GM19324 (cell line): ENCODE measurements around the gene STT3B.

ENCODE experiments used
- ATAC-seq: cut with Tn5 transposase; IDR thresholded peaks from one replicate; pipeline ENCODE4 v1.9.1; 2021; ENCODE audit warnings: mild to moderate bottlenecking, moderate library complexity; ENCODE audit not compliant: unreplicated experiment, low FRiP score

Gene STT3B

GRCh38 chr3:31546162-31546561 lies 13.4 kb downstream of the STT3B start:
- ATAC-seq, result no peak

DNA sequence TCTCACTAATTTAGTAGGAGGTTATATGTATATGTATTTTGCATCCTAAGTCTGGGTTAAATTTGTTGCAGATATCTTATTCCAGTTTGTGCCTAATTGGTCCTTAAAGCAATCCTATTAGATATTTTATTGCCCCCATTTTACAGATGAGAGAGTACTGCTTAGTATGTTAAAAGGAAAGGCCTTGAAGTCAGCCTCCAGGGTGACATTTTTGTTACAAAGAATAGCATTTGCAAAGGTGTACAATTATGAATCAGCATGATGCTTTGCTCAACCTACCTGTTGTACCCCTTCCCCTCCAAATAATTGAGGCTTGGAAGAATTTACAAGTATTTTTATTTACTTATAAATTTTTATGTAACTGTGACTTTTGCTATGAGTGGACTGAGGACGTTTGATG lies 14.0 kb downstream of the STT3B start:
- ATAC-seq, result no peak

GRCh38 chr3:31550452-31551251 lies 17.9 kb downstream of the STT3B start:
- ATAC-seq, result no peak

- ATAC-seq, result no peak
Measured at GRCh38 chr3:31551646-31552045, 18.9 kb downstream of the STT3B start.

DNA sequence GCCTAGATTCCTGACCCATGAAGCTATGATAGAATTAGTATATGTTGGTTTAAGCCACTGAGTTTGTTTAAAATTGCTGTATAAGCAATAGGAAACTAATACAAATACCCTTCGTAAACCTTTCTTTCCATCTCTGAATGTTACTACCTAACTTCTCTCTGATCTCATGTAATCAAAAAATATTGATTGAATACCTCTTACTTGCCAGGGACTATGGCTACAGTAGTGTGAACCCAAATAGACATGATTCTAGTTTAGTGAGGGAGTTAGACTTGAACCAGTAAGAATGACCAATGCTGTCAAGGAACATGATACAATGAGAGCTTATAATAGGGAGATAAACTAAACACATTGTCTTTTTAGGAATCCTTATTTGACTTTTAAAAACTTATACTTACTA lies 19.4 kb downstream of the STT3B start:
- ATAC-seq, result no peak

DNA sequence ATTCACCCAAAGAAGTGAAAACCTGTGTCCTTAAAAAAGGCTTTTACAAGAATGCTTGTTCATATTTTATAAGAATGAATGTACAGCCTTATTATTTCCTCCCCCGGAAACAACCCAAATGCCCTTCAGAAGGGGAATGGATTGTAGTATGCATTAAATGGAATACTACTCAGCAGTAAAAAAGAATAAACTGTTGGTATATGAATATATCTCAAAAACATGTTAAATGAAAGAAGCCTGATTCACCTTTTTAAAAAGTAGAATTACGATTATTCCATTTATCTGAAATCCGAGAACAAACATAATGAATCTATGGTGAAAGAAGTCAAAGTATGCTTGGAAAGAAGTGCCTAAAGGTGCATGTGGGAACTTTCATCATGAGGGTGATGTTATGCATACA lies 20.5 kb downstream of the STT3B start:
- no peak for ATAC-seq

GRCh38 chr3:31555204-31555603 lies 22.5 kb downstream of the STT3B start:
- no peak for ATAC-seq

GRCh38 chr3:31559872-31560534 lies 27.3 kb downstream of the STT3B start:
- no peak for ATAC-seq

DNA sequence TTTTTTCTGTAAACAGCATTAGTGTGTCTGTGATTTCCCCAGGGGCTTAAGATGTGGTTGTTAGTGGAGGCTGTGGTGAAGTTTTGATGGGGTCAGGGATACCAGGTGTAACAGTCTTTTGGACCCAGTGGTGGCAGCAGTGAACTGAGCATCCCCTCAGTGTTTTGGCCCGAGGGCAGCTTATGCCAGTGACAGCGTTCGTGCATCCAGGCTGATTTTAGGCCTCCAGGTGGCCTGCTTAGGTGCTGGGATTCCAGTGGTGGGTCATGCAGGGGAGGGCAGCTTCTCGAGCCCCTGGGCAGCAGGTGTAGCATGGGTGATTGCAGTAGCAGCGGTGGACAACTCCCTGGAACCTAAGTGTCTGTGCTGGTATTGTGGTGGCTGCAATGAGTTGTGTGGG lies 29.2 kb downstream of the STT3B start:
- ATAC-seq, result no peak

DNA sequence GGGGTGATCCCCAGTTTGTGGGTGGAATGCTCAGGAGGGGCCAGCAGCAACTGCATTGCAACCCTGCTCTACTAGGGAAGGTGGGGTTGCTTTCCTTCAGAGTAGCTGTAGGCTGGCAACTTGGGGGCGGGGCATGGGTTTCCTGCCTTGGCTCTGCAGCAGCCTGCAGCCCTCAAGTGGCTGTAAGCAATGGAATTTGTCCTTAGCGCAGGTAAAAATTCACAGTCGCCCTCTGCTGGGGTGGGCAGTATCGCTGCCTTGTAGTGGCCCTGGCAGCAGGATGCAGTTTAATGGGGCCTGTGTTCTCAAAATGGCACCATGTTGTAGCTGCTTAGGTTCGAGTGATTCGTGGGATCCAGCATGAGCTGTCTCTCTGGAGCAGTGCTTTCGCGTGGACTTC lies 29.8 kb downstream of the STT3B start:
- ATAC-seq, result no peak

GRCh38 chr3:31565288-31565687 lies 32.6 kb downstream of the STT3B start:
- ATAC-seq, result no peak

GRCh38 chr3:31567036-31567435 lies 34.3 kb downstream of the STT3B start:
- peak; percentile 64 for ATAC-seq

- no peak for ATAC-seq
Measured at GRCh38 chr3:31568649-31569048, 35.9 kb downstream of the STT3B start.

DNA sequence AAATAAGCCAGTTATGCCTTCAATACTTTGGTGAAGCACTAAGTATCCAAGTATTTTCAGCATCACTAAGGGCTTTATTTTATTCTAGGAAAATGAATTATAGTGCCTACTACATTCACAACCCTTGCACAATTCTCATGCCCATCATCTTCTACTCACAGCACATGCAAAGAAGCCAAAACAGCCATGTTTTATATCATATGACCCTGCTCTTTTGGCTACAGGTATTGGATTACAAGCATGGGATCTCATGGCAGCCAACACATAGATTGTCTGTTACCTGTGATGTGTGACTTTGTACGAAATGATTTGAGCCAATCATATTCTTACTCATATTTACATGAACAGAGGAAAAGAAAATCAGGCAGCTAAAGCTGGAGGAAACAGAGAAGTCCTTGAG lies 38.6 kb downstream of the STT3B start:
- ATAC-seq, result no peak

- ATAC-seq, result no peak
Measured at GRCh38 chr3:31572236-31573004, 39.7 kb downstream of the STT3B start.

- no peak for ATAC-seq
Measured at GRCh38 chr3:31573036-31573779, 40.5 kb downstream of the STT3B start.

DNA sequence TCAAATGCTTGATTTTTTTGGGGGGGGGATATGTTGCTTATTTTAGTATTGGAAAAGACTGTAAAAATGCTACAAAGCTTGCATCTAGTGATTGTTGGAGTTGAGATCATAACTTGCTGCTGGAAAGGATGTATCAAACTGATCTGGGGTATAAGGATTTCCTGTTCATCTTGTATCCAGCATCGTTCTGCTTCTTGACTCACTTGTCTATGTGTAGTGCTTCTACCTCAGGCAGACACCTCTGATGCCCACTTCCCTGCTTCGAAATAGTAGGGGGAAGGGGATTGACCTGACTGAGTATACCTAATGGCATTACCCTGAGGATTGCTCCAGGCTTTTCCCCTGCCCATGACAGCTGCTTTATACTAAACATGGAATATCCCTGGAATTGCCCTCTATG lies 42.7 kb downstream of the STT3B start:
- no peak for ATAC-seq

DNA sequence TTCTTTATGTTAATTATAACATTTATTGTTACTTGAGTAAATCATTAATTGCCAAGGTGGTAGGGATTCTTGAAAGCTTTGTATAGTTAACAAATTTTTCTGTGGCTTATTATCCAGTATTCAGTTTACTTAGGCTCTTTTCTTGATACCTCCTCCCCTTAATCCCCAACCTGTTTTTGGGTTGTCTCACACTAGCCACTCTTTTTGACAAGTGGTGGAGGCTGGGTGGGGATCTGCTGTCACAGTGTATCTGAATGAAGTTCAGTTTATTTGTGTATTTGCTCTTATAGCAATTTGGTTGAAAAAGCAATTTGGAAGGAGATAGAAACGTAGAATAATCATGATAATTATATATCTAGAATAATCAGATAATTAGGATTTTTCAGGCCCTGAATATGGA lies 43.8 kb downstream of the STT3B start:
- no peak for ATAC-seq

GRCh38 chr3:31577232-31577631 lies 44.5 kb downstream of the STT3B start:
- no peak for ATAC-seq

DNA sequence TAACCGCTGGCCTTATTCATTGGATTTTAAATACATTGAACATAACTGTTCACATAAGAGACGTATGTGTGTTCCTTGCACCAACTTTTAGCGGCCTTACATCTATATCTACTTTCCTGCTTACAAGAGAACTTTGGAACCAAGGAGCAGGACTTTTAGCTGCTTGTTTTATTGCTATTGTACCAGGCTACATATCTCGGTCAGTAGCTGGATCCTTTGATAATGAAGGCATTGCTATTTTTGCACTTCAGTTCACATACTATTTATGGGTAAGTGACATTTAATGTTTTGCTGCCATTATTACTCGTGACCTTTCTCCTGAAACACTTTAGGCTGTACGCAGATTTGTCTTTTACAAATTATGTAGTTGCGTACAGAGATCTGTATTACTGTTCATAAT lies 47.1 kb downstream of the STT3B start:
- no peak for ATAC-seq

GRCh38 chr3:31580645-31581044 lies 47.9 kb downstream of the STT3B start:
- ATAC-seq, result no peak
